LNCaP clone FGC (cell line): Measurements from ENCODE around the gene RIOK3.
A peak's percentile ranks its signal among the peaks of the same experiment; 100 is the strongest.

Experiments used
- DNase-seq: peaks from one replicate; pipeline ENCODE4 v3.0.0-alpha.2; 2011; ENCODE audit warnings: low read depth
- H3K4me3 ChIP-seq: 2 replicates; pipeline ENCODE4 v1.5.1; 2011; ENCODE audit warnings: mild to moderate bottlenecking, low read depth, low read length, control low read depth
- CTCF ChIP-seq: IDR thresholded peaks from 2 replicates; pipeline ENCODE4 v1.5.1; 2012; ENCODE audit warnings: mild to moderate bottlenecking; ENCODE audit not compliant: control insufficient read depth, insufficient read depth; ENCODE audit errors: extremely low read depth

The RIOK3 gene

DNA sequence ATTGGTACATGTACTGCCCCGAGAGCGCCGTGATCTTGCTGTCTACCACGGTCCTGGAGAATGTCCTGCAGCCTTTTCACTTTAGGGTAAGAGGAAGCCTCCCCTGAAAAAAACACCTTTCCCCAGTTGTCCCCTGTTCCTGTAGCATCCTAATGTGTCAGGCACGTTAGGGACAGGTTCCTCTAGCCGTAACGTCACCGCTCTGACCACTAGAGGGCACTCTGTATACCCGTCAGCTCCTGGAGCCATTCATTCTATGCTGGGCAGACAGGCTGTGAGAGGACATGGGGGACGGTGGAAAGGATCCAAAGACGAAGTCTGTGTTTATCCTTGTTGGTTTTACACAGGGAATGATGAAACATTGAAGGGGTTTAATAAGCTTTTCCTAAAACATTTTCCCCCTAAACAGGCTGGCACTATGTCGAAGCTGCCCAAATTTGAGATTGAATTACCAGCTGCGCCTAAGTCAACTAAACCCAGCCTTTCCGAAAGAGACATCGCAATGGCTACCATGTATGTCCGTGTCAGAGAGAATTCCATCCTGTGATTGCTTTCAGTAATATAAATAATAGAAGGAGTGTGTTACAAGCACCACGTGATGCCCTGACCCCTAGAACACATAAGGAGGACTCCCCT, 62.9 kb downstream of the RIOK3 start:
- H3K4me3 ChIP-seq: no peak overlapping the region
- DNase-seq: no peak
- peak; percentile 99 for TF ChIP-seq CTCF

DNA sequence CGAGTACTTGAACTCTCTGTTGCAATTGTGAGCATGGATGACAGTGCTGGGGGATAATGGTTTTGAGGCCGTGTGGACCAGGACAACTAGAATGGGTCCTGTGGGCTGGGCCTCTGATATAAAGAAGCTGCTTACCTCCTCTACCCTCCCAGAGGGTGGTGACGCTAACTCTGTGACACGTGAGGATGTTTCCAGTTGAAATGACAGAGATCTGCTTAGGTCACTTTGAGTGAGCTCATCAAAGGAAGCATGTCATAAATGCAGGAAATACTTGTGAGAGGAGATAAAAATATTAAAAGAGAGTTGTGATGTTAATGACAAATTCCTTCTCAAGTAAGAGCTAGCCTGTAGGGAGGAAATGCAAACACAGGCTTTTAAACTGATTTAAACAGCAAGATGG, 66.6 kb downstream of the RIOK3 start:
- no peak overlapping the region for H3K4me3 ChIP-seq
- DNase-seq: no peak
- no peak for TF ChIP-seq CTCF

DNA sequence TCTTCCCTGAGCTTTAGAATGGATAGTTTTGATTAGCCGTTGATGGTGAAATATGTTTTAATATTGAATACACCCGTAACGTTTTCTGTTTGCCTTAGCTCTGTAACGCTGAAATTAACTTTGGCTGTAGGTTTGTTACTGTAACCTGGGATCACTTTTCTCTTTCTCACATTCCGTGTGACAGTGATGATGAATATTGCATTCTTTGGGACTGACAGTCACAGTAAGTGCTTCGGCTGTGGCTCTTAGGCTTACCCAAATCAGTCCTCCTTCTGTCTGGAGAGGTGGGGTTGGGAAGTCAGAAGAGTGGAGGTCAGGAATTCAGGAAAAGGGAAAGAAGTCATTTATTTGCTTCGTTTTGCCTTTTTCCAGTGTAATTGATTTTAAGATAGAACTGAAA, 68.2 kb downstream of the RIOK3 start:
- no peak overlapping the region for H3K4me3 ChIP-seq
- TF ChIP-seq CTCF: no peak
- no peak for DNase-seq

GRCh38 chr18:23521907-23522306, 68.8 kb downstream of the RIOK3 start:
- no peak overlapping the region for H3K4me3 ChIP-seq
- DNase-seq: no peak
- no peak for TF ChIP-seq CTCF

DNA sequence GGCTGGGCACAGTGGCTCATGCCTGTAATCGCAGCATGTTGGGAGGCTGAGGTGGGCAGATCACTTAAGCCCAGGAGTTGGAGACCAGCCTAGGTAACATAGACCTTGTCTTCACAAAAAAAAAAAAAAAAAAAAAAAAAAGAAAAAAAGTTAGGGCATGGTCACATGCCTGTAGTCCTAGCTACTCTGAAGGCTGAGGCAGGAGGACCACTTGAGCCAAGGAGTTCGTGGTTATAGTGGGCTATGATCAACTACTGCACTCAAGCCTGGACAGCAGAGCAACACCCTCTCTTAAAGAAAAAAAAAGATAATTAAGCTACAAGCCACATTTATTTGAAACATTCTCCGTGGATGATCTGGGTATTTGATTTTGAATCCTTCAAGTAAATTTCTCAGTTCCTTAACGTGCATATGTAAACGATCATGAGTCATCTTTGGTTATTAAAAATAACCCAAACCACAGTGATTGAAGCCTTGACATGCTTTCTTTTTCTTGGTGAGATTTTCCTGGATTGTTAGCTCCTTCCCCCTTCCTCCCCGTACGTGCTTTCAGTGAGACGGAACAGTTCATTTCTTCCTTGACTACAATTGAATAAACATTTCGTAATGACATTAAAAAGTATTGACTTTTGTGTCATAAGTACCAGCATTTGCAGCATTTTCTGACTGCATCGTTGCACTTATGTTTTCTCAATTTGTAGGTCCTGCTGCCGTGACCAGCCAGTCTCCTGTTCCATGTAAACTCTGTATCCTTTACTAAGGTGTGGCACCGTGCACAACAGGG, 70.5 kb downstream of the RIOK3 start:
- no peak for DNase-seq
- no peak for TF ChIP-seq CTCF
- H3K4me3 ChIP-seq: no peak overlapping the region

DNA sequence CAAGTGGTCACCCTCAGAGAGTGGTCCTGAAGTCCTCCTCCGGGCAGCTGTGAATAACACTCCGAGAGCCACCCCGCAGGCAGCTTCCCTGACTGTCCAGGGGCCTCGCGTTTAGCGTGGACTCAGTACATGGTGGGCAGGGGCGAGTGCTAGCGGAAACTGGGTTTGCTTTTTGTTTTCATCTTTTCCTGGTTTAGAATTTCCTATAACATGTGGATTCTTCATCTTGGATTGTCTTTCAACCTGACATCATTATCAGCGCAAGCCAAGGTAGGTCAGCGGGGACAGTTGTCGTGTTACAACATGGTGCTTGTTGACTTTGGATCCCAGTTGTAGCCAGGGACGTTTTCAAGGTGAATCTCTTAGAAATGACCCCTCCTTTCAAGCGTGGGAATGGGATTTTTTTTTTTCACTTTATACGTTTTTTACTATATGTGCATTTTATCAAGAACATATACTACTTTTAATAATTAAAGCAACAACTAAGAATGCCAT, 71.2 kb downstream of the RIOK3 start:
- no peak overlapping the region for H3K4me3 ChIP-seq
- TF ChIP-seq CTCF: no peak
- DNase-seq: no peak
